ENCODE data around the gene NFKB1.
"Not testable (repeated sequence)": the region's sequence is repeated elsewhere in the genome, so short reads cannot be mapped to it uniquely, and the experiment has no call there.

NFKB1 gene

GRCh38 chr4:102601586-102602227 is 100.5 kb downstream of the NFKB1 start:
- DNase-seq, result no peak

DNA sequence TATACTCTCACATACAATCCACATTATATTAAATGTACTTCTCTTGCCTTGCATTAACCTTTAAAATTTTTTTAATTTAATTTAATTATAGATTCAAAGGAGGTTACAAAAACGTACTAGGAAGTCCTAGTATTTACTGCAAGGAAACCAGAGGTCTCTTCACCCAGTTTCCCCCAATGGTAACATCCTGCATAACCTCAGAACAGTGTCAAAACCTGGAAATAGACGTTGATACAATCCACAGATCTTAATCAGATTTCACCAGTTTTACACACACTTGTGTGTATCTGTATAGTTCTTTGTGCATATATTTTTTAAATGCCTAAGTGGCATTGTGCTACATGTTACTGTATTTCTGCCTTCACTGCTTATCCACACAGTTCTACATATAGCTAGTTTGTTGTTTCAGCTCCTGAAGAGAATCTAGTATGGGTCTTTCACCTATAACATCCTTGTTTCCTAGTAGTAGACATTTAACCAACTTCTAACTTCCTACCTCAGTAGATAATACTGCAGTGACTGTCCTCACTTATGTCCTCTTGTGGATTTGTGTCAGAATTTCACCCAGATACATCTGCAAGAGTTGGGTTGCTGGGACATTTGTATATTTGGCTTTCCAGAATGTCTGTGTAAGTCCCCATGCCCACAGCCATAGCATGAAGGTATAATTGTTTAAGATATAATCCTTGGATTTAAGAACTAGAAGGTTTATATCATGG is 103.2 kb downstream of the NFKB1 start:
- DNase-seq, result peak in 1 of 5 experiments; percentile 46

- no peak for DNase-seq
Measured at GRCh38 chr4:102606261-102606660, 105.1 kb downstream of the NFKB1 start.

- no peak for DNase-seq
Measured at GRCh38 chr4:102606846-102607450, 105.8 kb downstream of the NFKB1 start.

GRCh38 chr4:102608190-102608589 is 107.0 kb downstream of the NFKB1 start:
- no peak for DNase-seq

GRCh38 chr4:102610007-102610406 is 108.8 kb downstream of the NFKB1 start:
- DNase-seq, result no peak

DNA sequence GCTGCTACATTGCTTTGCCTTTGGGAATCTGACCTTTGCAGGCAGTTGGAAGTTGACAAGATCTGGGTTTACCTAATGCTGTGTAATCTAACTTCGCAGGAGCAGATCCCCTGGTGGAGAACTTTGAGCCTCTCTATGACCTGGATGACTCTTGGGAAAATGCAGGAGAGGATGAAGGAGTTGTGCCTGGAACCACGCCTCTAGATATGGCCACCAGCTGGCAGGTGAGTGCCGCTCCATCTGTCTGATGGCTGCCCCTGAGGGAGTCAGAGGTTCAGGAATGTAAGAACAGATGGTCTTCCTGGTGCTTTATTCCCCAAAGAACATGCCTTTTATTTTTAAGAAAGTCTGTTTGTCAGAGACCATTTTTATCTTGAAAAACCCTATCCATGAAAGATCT is 109.3 kb downstream of the NFKB1 start:
- DNase-seq, result no peak

GRCh38 chr4:102612210-102612609 is 111.1 kb downstream of the NFKB1 start:
- DNase-seq, result no peak

DNA sequence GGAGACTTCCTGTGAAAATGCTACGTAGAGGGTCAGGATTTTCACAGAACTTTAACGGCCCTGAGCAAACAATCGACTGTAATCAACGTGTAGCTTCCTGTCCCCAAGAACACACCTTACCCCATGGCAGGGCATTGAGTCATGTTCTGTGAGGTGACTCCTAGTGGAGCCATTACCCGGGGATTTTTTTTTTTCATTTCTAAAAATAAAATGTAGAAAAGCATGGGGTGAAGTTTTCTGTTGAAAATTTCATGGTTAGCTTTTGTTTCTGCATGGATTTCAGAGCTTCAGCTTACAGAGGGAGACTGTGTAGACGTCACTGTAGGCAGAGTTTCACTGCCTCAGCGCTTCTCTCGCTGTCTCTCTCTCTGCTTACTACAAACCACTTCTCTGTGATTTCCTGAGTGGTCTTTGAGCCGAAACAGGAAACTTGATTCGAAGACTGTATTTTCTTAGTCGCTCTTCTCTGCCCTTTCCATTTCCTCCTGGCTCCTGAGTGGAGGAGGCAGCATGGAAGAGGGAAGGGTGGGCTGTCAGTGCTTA is 111.7 kb downstream of the NFKB1 start:
- DNase-seq, result peak in 2 of 5 experiments; percentile 70 to 86

DNA sequence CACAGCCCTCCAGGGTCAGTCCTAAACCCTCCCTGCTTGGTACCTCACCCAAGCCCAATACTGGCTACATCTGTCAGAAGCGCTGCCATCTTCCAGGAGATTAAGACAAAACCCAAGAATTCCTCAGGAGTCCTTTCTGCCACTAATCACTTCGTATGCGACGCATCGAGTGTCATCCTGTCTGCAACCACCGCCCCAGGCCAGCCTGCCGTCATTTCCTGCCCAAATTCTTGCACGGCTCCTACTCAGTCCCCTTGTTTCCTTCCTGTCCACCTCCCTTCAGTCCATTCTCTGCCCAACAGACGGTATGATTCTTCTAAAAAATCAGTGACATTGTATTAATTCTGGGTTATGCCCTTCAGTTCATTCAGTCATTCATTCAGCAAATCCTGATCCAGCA is 113.6 kb downstream of the NFKB1 start:
- peak in 2 of 5 experiments; percentile 44 to 53 for DNase-seq

DNA sequence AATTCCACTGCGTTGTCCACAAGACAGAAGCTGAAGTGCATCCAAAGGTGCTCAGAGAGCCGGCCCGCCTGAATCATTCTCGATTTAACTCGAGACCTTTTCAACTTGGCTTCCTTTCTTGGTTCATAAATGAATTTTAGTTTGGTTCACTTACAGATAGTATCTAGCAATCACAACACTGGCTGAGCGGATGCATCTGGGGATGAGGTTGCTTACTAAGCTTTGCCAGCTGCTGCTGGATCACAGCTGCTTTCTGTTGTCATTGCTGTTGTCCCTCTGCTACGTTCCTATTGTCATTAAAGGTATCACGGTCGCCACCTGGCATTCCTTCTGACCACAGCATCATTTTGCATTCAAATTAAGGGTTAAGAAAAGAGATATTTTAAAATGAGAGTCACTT is 115.5 kb downstream of the NFKB1 start:
- peak in 2 of 5 experiments; percentile 20 to 87 for DNase-seq

DNA sequence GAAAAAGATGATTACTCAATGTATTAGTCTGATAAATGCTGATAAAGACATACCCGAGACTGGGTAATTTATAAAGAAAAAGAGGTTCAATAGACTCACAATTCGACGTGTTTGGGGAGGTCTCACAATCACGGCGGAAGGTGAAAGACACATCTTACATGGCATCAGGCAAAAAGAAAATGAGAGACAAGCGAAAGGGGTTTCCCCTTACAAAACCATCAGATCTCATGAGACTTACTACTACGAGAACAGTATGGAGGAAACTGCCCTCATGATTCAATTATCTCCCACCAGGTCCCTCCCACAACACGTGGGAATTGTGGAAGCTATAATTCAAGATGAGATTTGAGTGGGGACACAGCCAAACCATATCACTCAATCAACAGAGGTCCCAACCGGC is 117.9 kb downstream of the NFKB1 start:
- DNase-seq, result peak in 1 of 5 experiments; percentile 31

DNA sequence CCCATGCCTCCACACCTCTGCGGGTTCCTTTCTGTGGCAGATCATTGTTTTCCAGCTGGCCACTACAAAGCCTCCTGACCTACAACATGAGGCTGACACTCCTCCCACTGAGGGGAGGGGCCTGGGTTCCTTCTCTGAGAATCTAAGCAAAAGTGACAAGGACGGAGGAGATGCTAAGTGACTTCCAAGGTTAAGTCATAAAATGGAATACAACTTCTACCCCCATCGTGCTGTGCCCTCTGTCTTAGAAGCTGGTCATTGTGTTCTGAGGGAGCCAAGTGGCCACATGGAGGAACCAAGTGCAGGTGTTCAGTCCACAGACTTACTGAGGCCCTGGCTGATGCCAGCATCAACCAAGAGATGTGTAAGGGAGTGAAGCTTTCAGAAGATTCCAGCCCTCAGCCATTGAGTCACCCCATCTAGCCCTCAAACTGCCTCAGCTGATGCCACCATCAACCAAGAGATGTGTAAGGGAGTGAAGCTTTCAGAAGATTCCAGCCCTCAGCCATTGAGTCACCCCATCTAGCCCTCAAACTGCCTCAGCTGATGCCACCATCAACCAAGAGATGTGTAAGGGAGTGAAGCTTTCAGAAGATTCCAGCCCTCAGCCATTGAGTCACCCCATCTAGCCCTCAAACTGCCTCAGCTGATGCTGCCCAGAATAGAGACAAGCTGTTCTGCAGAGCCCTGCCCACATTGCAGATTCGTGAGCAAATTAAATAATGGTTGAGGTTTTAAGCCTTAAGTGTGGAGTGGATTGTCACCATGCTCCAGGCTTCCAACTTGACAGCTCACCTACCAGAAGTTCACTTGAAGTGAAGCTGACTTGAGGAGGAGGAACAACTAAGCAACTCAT is 118.8 kb downstream of the NFKB1 start:
- not testable (repeated sequence) for DNase-seq

DNA sequence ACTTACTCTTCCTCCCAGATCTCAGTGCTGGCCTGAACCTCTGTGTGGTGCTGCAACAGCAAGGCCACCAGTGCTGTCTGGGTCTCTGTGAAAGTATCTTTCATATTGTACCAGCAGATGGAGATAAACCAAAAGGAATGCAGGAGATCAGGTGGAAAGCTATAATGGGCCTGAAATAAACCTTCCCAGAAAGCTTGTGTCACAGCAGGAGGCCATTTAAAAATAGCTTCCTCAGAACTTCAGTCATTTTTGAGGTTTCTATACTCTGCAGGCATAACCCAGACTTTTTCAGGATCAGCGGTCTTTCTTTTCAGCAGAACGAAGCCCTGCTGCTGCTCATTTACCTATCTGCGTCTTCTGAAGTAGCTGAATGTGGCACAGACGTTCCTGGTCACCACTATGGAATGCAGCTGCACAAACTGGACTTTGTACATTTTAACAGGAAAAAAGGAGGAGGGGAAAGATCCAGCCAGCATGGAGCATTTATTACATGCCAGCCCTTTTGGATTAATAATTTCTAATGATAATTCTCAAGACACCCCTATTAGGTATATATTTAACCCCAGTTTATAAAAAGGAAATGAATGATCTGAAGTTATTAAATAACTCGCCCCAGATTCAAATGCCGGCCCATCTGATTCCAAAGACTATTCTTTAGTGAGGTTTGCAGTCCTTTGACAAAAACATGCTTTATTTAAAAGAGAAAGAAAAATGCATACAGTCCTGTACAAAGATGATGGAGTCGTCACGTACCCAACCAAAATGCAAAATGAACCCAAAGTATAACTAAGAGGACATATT is 119.7 kb downstream of the NFKB1 start:
- DNase-seq, result peak in 1 of 5 experiments; percentile 48

DNA sequence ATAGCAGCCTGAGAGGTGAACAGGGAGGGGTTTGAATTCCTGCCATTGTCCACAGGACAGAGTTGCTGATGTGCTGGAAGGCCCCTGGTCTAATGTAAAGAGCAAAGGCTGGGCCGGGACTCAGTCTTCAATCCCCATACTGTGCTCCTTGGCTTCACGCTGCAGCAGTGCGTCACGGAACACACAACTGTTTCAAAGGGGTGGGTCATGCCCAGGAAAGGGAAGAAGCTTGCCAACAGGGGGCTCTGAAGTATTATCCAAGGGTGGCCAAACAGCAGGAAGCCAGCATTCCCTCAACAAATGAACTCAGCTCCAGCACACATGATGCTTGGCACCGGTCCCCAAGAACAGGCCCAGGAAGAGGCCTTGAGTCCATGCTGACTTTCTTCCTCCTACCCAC is 122.5 kb downstream of the NFKB1 start:
- no peak for DNase-seq

- no peak for DNase-seq
Measured at GRCh38 chr4:102624505-102624904, 123.3 kb downstream of the NFKB1 start.

GRCh38 chr4:102625232-102625930 is 124.2 kb downstream of the NFKB1 start:
- peak in 4 of 5 experiments; percentile 18 to 90 (median 54) for DNase-seq

- peak in 1 of 5 experiments; percentile 58 for DNase-seq
Measured at GRCh38 chr4:102627831-102628523, 126.8 kb downstream of the NFKB1 start.

DNA sequence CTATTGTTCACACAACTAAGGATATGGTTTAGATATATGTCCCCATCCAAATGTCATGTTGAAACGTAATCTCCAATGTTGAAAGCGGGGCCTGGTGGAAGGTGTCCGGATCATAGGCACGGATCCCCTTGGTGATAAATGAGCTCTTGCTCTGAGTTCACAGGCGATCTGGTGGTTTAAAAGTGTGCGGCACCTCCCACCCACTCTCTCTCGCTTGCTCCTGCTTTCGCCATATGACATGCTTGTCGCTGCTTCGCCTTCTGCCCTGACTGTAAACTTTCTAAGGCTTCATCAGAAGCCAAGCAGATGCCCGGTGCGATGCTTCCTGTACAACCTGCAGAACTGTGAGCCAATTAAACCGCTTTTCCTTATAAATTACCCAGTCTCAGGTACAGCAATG is 128.5 kb downstream of the NFKB1 start:
- no peak for DNase-seq

DNA sequence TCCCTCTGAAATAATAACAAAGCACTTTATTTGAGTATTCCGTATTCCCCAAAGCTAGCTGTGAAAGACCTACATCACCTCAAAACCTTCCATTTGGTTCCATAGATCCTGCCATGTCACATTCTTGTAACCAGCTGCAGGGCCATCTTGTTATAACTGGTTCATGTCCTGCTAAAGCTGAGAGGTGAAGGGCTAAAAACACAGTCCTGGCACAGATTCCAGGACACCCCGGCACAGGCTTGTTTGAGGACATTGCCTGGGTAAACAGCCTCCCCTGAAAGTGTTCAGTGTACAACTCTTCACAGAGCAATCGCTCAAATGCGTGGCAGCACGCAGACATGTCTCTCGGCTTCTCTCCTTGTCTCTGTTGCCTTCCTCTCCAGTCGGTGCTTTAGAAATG is 130.5 kb downstream of the NFKB1 start:
- no peak for DNase-seq

All from T-helper 2 cell (primary cell).